Body of pancreas (tissue), 4 donors: Measurements from ENCODE around the gene CFAP54. TPM values are rescaled to one million over a fixed set of nuclear protein-coding genes. Genes with fewer than 3 reads are reported as not detected.

Experiments used
- ATAC-seq: fragments of 150-250 bp; one replicate; pipeline ENCODE4 v1.9.1; 2016
- DNase-seq, 4 donors: peaks; one replicate each; pipeline ENCODE4 v3.0.0-alpha.2; 2019
- H3K27ac ChIP-seq, 4 donors: fragments of 200-600 bp; sonication (generic); 1 replicate in 3 of 4; 2 replicates in 1 of 4; pipeline versions ENCODE4 v1.5.1 to v1.6.1; 2016 to 2019; ENCODE audit warnings: mild to moderate bottlenecking in 1 of 4, mixed read lengths in 1 of 4, moderate library complexity in 1 of 4
- H3K27me3 ChIP-seq, 2 donors: fragments of 200-600 bp; sonication (generic); one replicate each; pipeline ENCODE4 v1.6.0; 2016; ENCODE audit warnings: mild to moderate bottlenecking in 1 of 2
- H3K36me3 ChIP-seq, 2 donors: fragments of 200-600 bp; sonication (generic); replicated peaks in 1 of 2; 2 replicates each; pipeline ENCODE4 v1.5.1; 2016; ENCODE audit warnings: low read depth in 2 of 2; ENCODE audit not compliant: insufficient read depth in 1 of 2
- H3K4me1 ChIP-seq: fragments of 200-600 bp; sonication (generic); one replicate; pipeline ENCODE4 v1.6.0; 2016
- H3K4me3 ChIP-seq, 2 donors: fragments of 200-600 bp; sonication (generic); 1 replicate in 1 of 2; 2 replicates in 1 of 2; pipeline ENCODE4 v1.5.1; 2016 to 2019
- H3K9me3 ChIP-seq, 3 donors: fragments of 200-600 bp; sonication (generic); 1 replicate in 2 of 3; 2 replicates in 1 of 3; pipeline ENCODE4 v1.5.1; 2016
- CTCF ChIP-seq, 7 experiments: fragments of 450-650 bp in 4 of 7; fragments of 200-600 bp in 3 of 7; sonication (generic) in 3 of 7; IDR thresholded peaks; one replicate each; pipeline ENCODE4 v1.5.1; 2016 to 2019; ENCODE audit warnings: antibody characterized with exemption in 7 of 7
- POLR2A ChIP-seq, 3 donors: fragments of 450-650 bp; IDR thresholded peaks; one replicate each; pipeline ENCODE4 v1.6.1; 2016; ENCODE audit warnings: antibody characterized with exemption in 3 of 3, mild to moderate bottlenecking in 2 of 3
- WGBS, 2 donors: methylation state at CpG; one replicate each; pipeline ENCODE4 v1.1.5; 2017; 5-methylcytosine and 5-hydroxymethylcytosine counted together
- intact Hi-C: fragments of 100-400 bp; cut with DNase I; formaldehyde crosslinking; loops from one replicate; pipeline ENCODE4 v1.15.1; 2023
- total RNA-seq, 2 donors: library from RNA; depleted of rRNA; stranded (reverse); fragments of >200 nt; gene quantifications; one replicate each; pipeline ENCODE4 v1.1.0, GENCODE V29; 2016

Gene CFAP54
- total RNA-seq, 2 donors from 2014 or later, result 0.52 TPM; not detected in 1

GRCh38 chr12:96465896-96466295 lies 23.5 kb upstream of the CFAP54 start:
- intact Hi-C loops, result no loop called here
- TF ChIP-seq POLR2A (IDR thresholded peaks at IDR 0.05), result no peak
- TF ChIP-seq CTCF (IDR thresholded peaks at IDR 0.05), result no peak
- Histone ChIP-seq H3K9me3 (no peaks in the 10 kb centered on the region), H3K4me3 (no peak overlapping the region), H3K27ac (no peak overlapping the region), H3K27me3 (no peaks in the 10 kb centered on the region), H3K36me3 (no peaks in the 10 kb centered on the region), H3K4me1 (no peaks in the 10 kb centered on the region)
- 77 to 78% methylated on average over 3 of the region's 3 CpGs for WGBS, 2 donors
- DNase-seq (no peak), ATAC-seq (no peak)

GRCh38 chr12:96466939-96467751 lies 22.2 kb upstream of the CFAP54 start:
- DNase-seq (no peak), ATAC-seq (no peak)
- H3K4me3 ChIP-seq, result no peak overlapping the region
- H3K4me1 ChIP-seq, result no peaks in the 10 kb centered on the region
- 46 to 49% methylated on average over 3 of the region's 3 CpGs for WGBS, 2 donors
- TF ChIP-seq POLR2A (IDR thresholded peaks at IDR 0.05) (no peak), CTCF (IDR thresholded peaks at IDR 0.05) (no peak)
- no peaks in the 10 kb centered on the region for H3K27me3 ChIP-seq
- no peaks in the 10 kb centered on the region for H3K36me3 ChIP-seq
- no peaks in the 10 kb centered on the region for H3K9me3 ChIP-seq
- intact Hi-C loops, result no loop called here
- H3K27ac ChIP-seq, result no peak overlapping the region

- no peak for ATAC-seq
- 70 to 91% methylated on average over 2 of the region's 2 CpGs for WGBS, 2 donors
- DNase-seq, result no peak
Observed at GRCh38 chr12:96471368-96472050, 17.9 kb upstream of the CFAP54 start.

GRCh38 chr12:96472384-96472783 lies 17.0 kb upstream of the CFAP54 start:
- 65 to 66% methylated on average over 5 of the region's 5 CpGs for WGBS, 2 donors
- H3K36me3 ChIP-seq, result no peaks in the 10 kb centered on the region
- no peak overlapping the region for H3K4me3 ChIP-seq
- intact Hi-C loops, result no loop called here
- ATAC-seq (no peak), DNase-seq (no peak)
- H3K27me3 ChIP-seq, result no peaks in the 10 kb centered on the region
- no peak overlapping the region for H3K27ac ChIP-seq
- TF ChIP-seq CTCF (IDR thresholded peaks at IDR 0.05) (no peak), POLR2A (IDR thresholded peaks at IDR 0.05) (no peak)
- no peaks in the 10 kb centered on the region for H3K4me1 ChIP-seq
- H3K9me3 ChIP-seq, result no peaks in the 10 kb centered on the region

More at GRCh38 chr12:96471368-96472050, 17.9 kb upstream of the CFAP54 start:
- Histone ChIP-seq H3K4me3 (no peak overlapping the region), H3K4me1 (no peaks in the 10 kb centered on the region), H3K9me3 (no peaks in the 10 kb centered on the region), H3K36me3 (no peaks in the 10 kb centered on the region), H3K27ac (no peak overlapping the region), H3K27me3 (no peaks in the 10 kb centered on the region)
- TF ChIP-seq CTCF (IDR thresholded peaks at IDR 0.05) (no peak), POLR2A (IDR thresholded peaks at IDR 0.05) (no peak)
- intact Hi-C loops, result no loop called here
